Activated CD4-positive, alpha-beta T cell treated with anti-CD3 and anti-CD28 coated beads for 36 hours (primary cell): ENCODE results near the gene DAW1. TPM values are rescaled to one million over a fixed set of nuclear protein-coding genes. Genes with fewer than 3 reads are reported as not detected.
A peak's percentile ranks its signal among the peaks of the same experiment; 100 is the strongest.

ENCODE experiments used
- ATAC-seq: fragments of 200-7000 bp; cut with Tn5 transposase; one replicate; pipeline ENCODE4 v1.10.0; 2021; ENCODE audit warnings: mild to moderate bottlenecking, moderate library complexity
- CTCF ChIA-PET: fragments of 350-600 bp; sonication (Branson Sonifier 250); formaldehyde crosslinking; loops from one replicate; lab custom pipeline; 2021; ENCODE audit warnings: antibody characterized with exemption; lab: Charles Lee
- POLR2A ChIA-PET: fragments of 350-600 bp; sonication (Branson Sonifier 250); formaldehyde crosslinking; loops from one replicate; lab custom pipeline; 2021; ENCODE audit warnings: antibody characterized with exemption, inconsistent platforms; lab: Charles Lee
- DNase-seq: peaks from one replicate; pipeline ENCODE4 v3.0.0-alpha.2; 2020
- H3K27ac Mint-ChIP-seq: one replicate; pipeline ENCODE4 v1.8.0; 2021; ENCODE audit warnings: mixed read lengths
- H3K27me3 Mint-ChIP-seq: one replicate; pipeline ENCODE4 v1.8.0; 2021; ENCODE audit warnings: mixed read lengths
- H3K36me3 Mint-ChIP-seq: one replicate; pipeline ENCODE4 v1.8.0; 2021; ENCODE audit warnings: low read depth, mixed read lengths
- H3K4me1 Mint-ChIP-seq: one replicate; pipeline ENCODE4 v1.8.0; 2021; ENCODE audit warnings: mixed read lengths
- H3K4me3 Mint-ChIP-seq: one replicate; pipeline ENCODE4 v1.8.0; 2021; ENCODE audit warnings: mild to moderate bottlenecking, moderate library complexity, mixed read lengths
- H3K9me3 Mint-ChIP-seq: one replicate; pipeline ENCODE4 v1.8.0; 2021; ENCODE audit warnings: low read depth, mixed read lengths
- intact Hi-C, 2 experiments: fragments of 100-400 bp; cut with DNase I in 1 of 2; cut with micrococcal nuclease in 1 of 2; formaldehyde crosslinking; loops; one replicate each; pipeline versions ENCODE4 v1.14.2 to v1.15.1; 2022 to 2024; cut with DNase I, micrococcal nuclease
- total RNA-seq, 2 experiments: library from RNA; stranded (reverse); gene quantifications; one replicate each; pipeline ENCODE4 v1.2.3, GENCODE V29; 2021

Gene DAW1
- total RNA-seq, 2 experiments from 2014 or later, result not detected

DNA sequence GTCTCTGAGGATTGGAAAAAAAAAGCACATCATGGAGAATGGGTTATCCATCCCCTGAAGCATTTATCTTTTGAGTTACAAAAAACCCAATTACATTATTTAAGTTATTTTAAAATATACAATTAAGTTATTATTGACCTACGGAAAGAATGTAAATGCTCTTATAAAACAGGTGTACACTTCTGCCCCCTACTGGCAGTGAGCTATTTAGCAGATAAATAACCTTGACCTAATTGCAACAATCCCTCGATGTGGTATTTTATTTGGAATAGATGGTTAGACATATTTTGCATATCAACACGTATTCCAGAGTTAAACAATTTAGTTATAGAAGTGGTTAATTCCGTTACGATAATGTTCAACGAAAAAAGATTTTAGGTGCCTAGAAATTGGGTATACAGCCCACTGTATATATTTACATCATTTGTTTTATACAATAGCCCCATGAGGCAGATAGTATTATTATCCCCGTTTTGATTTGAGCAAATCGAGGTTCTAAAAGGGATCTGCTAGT is 9.1 kb upstream of the DAW1 start:
- DNase-seq (peak; percentile 49), ATAC-seq (no peak)
- intact Hi-C loops, result loop anchor here (1.0 to 10.0 kb wide), 5 partner anchors 45 to 205 kb away; no protein-coding TSS in a partner anchor
- Mint-ChIP-seq H3K36me3 (no peaks in the 10 kb centered on the region), H3K9me3 (no peaks in the 10 kb centered on the region), H3K4me3 (no peak overlapping the region), H3K27me3 (peaks cover 8% of the 10 kb centered on the region), H3K27ac (no peak overlapping the region), H3K4me1 (peaks cover 3% of the 10 kb centered on the region)
- ChIA-PET POLR2A (no interaction called here), CTCF (interaction anchor here (0.6 to 2.5 kb wide), 16 partner anchors 9 to 1774 kb away, joined by 3 to 16 read pairs (median 5); partner anchors contain the start of gene DAW1)

DNA sequence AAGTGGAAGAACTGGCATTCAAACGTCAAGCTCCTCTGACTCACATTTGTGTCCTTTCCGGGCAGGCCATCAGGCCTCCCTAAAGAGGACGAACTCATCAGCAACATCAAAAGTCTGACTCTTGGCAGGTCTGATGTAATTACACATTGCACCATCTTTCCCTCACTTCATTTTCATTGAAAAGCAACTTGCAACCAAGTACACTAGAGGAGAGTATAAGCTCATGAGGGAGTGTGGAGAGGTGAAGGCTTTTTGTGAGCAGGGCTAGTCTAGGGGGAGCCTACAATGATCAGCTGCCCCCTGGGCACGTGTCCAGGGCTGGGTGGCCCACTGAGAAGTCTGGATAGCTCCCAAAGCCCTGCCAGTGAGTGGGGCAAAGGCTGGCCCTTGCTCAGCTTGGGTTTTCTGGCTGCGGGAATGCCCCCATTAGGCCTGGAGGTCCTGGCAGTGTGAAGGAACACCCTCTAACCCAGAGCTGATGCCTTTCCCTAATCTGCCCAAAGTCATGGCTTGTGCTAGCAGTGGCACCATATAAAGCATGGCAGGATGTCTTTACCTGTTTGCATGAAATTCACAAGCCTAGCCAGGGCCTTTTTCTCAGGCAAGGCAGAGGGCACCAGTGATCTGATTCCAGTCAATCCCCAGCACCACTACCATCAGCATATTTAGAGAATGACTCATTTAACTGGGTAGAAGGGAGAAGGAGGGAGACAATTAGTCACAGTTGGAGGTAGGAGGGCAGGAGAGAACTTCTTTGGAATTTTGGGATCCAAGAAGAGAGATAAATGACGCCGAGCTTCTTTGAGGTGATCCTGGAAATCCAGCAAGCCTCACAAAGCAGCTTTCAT is 8.5 kb upstream of the DAW1 start:
- Mint-ChIP-seq H3K36me3 (no peaks in the 10 kb centered on the region), H3K4me1 (peaks cover 3% of the 10 kb centered on the region)
- no peak for ATAC-seq

DNA sequence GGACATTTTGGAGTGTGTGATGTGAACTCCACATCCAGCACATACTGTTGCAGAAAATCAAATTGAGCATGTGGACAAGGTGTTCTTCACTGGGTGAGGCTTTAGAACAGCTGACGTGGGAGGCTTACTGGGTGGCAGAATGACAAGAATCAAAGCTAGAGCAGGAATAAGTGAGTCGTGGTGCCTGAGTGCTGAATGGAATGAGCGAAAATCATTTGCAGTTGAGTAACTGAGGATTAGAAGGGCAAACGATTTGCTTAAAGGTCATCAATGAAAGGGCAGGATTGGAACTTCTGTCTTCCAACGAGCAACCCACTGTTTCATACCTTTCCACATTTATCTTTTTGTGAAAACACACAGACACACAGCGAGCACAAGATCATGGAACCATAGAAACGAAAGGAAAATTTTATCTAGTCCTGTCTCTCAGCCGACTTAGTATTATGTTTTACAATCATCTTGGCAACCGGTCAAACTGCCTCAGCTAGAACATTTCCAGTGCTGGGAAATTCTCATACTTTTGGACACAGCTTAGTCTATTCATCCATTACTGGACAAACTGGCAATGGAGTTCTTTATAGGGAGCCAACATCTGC is 7.2 kb upstream of the DAW1 start:
- ATAC-seq (no peak), DNase-seq (no peak)
- H3K9me3 Mint-ChIP-seq, result no peaks in the 10 kb centered on the region
- intact Hi-C loops, result loop anchor here (5.0 to 10.0 kb wide), 3 partner anchors 47 to 207 kb away; no protein-coding TSS in a partner anchor
- H3K4me3 Mint-ChIP-seq, result no peak overlapping the region
- peaks cover 8% of the 10 kb centered on the region for H3K27me3 Mint-ChIP-seq
- peaks cover 3% of the 10 kb centered on the region for H3K4me1 Mint-ChIP-seq
- no peak overlapping the region for H3K27ac Mint-ChIP-seq
- no peaks in the 10 kb centered on the region for H3K36me3 Mint-ChIP-seq
- ChIA-PET CTCF (interaction anchor here (1.3 kb wide), 1 partner anchor 206 kb away, joined by 5 read pairs; no protein-coding TSS in a partner anchor), POLR2A (no interaction called here)

More for the DNA sequence above, 8.5 kb upstream of the DAW1 start:
- H3K9me3 Mint-ChIP-seq, result no peaks in the 10 kb centered on the region
- POLR2A ChIA-PET, result no interaction called here
- no peak overlapping the region for H3K4me3 Mint-ChIP-seq
- H3K27ac Mint-ChIP-seq, result no peak overlapping the region
- CTCF ChIA-PET, result interaction anchor here (0.6 to 2.5 kb wide), 15 partner anchors 8 to 1773 kb away, joined by 3 to 16 read pairs (median 5); partner anchors contain the start of gene DAW1
- intact Hi-C loops, result loop anchor here (1.0 to 10.0 kb wide), 5 partner anchors 46 to 206 kb away; no protein-coding TSS in a partner anchor
- H3K27me3 Mint-ChIP-seq, result peaks cover 8% of the 10 kb centered on the region
- DNase-seq, result no peak

DNA sequence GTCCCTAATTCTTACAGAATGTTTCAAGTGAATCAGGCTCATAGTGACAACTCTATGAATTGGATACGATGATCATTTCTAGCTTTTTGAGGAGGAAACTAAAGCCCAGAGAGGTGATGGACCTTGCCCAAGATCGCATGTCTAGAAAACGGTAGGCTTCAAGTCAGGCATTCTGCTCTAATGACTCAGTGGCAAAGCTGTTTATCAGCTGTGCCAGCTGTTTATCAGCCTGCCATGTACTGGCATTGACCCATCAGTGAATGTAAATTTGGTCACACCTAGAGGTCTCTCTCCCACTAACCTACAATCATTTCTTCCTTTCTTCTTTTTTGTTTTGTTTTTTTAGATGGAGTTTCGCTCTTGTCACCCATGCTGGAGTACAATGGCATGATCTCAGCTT is 6.1 kb upstream of the DAW1 start:
- H3K27me3 Mint-ChIP-seq, result peaks cover 15% of the 10 kb centered on the region
- no peak overlapping the region for H3K4me3 Mint-ChIP-seq
- ATAC-seq, result no peak
- DNase-seq, result no peak
- peaks cover 3% of the 10 kb centered on the region for H3K4me1 Mint-ChIP-seq
- ChIA-PET CTCF (interaction anchor here (1.3 kb wide), 1 partner anchor 207 kb away, joined by 5 read pairs; no protein-coding TSS in a partner anchor), POLR2A (no interaction called here)
- H3K27ac Mint-ChIP-seq, result no peak overlapping the region
- intact Hi-C loops, result loop anchor here in 1 of 2 experiments (10.0 kb wide), 1 partner anchor 90 kb away; no protein-coding TSS in a partner anchor
- no peaks in the 10 kb centered on the region for H3K9me3 Mint-ChIP-seq
- H3K36me3 Mint-ChIP-seq, result no peaks in the 10 kb centered on the region

DNA sequence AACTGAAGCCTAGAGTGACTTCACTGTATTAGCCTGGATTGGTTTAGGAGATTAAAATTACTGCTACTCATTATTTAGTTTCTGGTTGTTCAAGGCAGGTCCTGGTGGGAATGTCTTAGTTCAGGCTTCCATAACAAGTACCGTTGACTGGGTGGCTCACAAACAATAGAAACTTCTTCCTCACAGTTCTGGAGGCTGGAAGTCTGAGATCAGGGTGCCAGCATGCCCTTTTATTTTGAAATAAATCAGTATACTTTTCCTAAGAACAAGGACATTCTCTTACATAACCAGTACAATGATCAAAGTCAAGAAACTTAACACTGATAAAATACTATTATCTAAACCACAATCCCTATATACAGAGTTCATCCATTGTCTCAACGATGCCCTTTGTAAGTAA is 4.0 kb upstream of the DAW1 start:
- Mint-ChIP-seq H3K27me3 (peaks cover 19% of the 10 kb centered on the region), H3K4me1 (no peaks in the 10 kb centered on the region), H3K4me3 (no peak overlapping the region), H3K9me3 (no peaks in the 10 kb centered on the region), H3K27ac (no peak overlapping the region), H3K36me3 (no peaks in the 10 kb centered on the region)
- POLR2A ChIA-PET, result no interaction called here
- CTCF ChIA-PET, result no interaction called here
- no peak for ATAC-seq
- DNase-seq, result no peak
- intact Hi-C loops, result loop anchor here in 1 of 2 experiments (10.0 kb wide), 1 partner anchor 93 kb away; no protein-coding TSS in a partner anchor

DNA sequence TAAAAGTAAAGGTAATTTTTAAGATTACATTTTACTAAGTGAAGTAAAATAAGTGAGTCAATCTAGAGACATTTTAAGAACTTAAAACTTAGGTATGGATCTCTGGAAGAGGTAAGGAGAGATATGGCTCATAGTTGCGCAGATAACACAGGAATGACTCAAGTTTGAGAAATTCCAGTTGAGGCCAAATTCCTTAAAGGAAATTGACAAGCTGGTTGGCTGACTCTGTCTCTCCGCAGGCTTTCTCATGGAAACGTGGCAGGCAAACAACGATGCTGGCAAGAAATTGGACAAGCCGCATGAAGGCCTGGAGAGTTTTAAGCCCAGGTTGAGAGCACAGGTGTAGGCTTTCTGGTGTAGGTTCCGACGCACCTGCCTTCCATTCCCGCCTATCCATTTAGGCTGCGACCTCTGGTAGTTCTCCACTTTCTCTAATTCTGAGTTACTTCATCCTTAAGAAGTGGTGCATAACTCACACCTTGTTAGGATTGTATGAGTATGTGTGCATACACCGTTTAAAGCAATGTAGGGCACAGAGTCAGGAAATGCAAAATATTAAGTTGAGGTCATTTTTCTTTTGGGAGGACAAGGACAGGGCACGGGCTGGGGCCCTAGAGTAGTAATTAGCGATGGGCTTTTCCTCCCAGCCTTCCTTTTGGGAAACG is 589 bp upstream of the DAW1 start:
- H3K27ac Mint-ChIP-seq, result no peak overlapping the region
- DNase-seq (no peak), ATAC-seq (no peak)
- no peaks in the 10 kb centered on the region for H3K4me1 Mint-ChIP-seq
- H3K27me3 Mint-ChIP-seq, result peaks cover 36% of the 10 kb centered on the region
- no peaks in the 10 kb centered on the region for H3K36me3 Mint-ChIP-seq
- no peaks in the 10 kb centered on the region for H3K9me3 Mint-ChIP-seq
- POLR2A ChIA-PET, result interaction anchor here (0.7 kb wide), 1 partner anchor 492 kb away, joined by 3 read pairs; the partner anchor contains the start of gene TM4SF20
- no peak overlapping the region for H3K4me3 Mint-ChIP-seq
- CTCF ChIA-PET, result interaction anchor here (1.1 kb wide), 1 partner anchor 9 kb away, joined by 4 read pairs; no protein-coding TSS in a partner anchor
- intact Hi-C loops, result no loop called here

DNA sequence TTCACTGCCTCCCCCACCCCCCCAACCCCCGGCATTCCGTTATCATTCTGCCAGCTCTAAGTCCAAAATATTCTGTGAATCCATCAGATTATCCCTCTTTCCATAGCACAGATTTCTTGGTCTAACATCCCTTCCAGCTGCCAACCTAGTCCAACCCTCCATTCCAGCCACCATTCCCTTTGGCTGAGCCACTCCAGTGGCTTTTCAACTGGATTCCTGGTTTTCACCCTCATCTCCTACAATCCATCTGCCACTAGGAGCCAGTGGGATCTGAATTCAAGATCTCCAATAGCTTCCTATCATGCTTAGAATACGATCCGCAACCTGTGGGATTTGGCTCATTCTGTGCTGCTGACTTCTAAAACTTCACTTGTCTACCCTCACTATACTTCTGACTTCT is 1.2 kb downstream of the DAW1 start:
- H3K9me3 Mint-ChIP-seq, result no peaks in the 10 kb centered on the region
- peaks cover 36% of the 10 kb centered on the region for H3K27me3 Mint-ChIP-seq
- no peaks in the 10 kb centered on the region for H3K36me3 Mint-ChIP-seq
- ATAC-seq (no peak), DNase-seq (no peak)
- no peaks in the 10 kb centered on the region for H3K4me1 Mint-ChIP-seq
- POLR2A ChIA-PET, result no interaction called here
- H3K27ac Mint-ChIP-seq, result no peak overlapping the region
- intact Hi-C loops, result no loop called here
- H3K4me3 Mint-ChIP-seq, result no peak overlapping the region
- CTCF ChIA-PET, result interaction anchor here (0.6 to 1.6 kb wide), 3 partner anchors 10 to 1315 kb away, joined by 3 to 6 read pairs (median 5); no protein-coding TSS in a partner anchor

DNA sequence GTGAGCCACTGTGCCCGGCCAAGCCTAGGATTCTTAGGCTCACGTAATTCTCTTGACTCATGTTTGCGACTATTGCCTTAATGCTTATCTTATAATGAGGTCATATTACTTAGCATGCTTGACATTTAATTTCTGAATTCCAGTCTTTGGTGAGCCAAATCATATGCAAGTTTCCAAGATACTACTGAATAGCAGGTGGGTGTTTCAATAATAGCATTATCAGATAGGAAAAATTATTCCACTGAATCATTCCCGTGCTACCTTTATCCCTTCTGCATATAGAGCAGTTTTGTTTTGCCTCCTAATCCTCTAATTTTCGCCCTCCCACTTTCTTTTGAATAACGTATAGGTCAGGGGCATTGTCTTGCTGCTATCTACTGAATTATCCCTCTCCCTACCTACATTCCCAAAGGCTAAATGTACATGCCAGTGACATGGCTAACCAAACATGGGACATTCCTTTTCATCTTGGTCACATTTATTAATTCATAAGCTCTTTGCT is 4.9 kb downstream of the DAW1 start:
- Mint-ChIP-seq H3K27me3 (peaks cover 32% of the 10 kb centered on the region), H3K4me1 (no peaks in the 10 kb centered on the region), H3K36me3 (no peaks in the 10 kb centered on the region), H3K4me3 (no peak overlapping the region), H3K27ac (no peak overlapping the region), H3K9me3 (no peaks in the 10 kb centered on the region)
- ATAC-seq (no peak), DNase-seq (no peak)
- ChIA-PET CTCF (interaction anchor here (0.6 to 1.9 kb wide), 2 partner anchors 14 to 37 kb away, joined by 3 to 7 read pairs; no protein-coding TSS in a partner anchor), POLR2A (no interaction called here)
- intact Hi-C loops, result no loop called here

DNA sequence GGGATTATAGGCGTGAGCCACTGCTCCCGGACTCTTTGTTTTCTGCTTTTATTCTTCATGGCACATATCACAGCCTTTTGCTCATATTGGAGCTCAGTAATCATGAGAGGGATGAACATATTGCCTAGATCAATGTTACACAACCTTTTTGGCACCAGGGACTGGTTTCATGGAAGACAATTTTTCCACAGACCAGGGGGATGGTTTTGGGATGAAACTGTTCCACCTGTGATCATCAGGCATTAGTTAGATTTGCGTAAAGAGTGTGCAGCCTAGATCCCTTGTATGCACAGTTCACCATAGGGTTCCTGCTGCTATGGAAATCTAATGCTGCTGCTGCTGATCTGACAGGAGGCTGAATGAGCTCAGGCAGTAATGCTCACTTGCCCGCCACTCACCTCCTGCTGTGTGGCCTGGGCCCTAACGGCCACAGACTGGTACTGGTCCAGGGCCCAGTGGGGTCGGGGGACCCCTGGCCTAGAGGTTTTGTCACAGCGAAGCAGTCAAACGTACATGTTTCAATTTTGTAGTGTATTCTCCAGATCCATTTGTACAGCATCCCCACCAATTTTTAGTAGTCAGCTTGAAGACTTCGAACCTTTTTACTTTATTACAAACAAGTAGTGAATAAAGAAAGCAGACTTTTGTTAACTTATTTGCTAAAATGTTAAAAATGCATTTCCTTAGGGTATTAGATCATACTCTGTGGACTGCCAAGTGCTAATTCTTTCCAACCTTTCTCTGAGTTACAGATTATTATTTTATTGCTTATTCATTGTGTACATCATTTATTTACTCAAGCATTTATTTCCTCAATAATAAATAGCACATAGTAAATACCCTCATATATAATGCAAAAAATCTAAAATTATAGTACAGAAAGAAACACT is 6.2 kb downstream of the DAW1 start:
- CTCF ChIA-PET, result interaction anchor here (1.9 to 2.9 kb wide), 3 partner anchors 13 to 219 kb away, joined by 6 to 16 read pairs (median 7); no protein-coding TSS in a partner anchor
- Mint-ChIP-seq H3K36me3 (no peaks in the 10 kb centered on the region), H3K4me3 (no peak overlapping the region), H3K9me3 (no peaks in the 10 kb centered on the region), H3K4me1 (no peaks in the 10 kb centered on the region), H3K27me3 (peaks cover 27% of the 10 kb centered on the region), H3K27ac (no peak overlapping the region)
- POLR2A ChIA-PET, result no interaction called here
- DNase-seq, result no peak
- no peak for ATAC-seq
- intact Hi-C loops, result no loop called here

DNA sequence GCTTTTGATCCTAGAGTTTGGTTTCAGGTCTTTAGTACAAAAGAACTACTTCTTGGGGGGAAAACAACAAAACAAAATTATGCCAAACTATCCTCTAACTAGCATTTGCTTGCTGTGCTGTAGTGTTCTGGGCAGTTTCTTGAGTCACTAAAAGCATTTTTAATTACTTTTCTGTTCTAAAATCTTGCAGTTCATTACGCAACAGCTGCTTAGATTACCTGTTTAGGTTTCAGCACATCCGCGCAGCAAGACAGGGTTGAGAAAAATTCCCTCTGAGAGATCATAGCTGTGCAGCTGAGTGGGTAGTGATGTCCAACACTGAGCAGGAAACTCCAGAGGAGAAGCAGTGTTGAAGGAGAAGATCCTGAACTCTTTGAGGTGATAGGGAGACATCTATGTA is 9.0 kb downstream of the DAW1 start:
- ATAC-seq (no peak), DNase-seq (no peak)
- Mint-ChIP-seq H3K9me3 (no peaks in the 10 kb centered on the region), H3K27ac (no peak overlapping the region), H3K36me3 (no peaks in the 10 kb centered on the region), H3K4me3 (no peak overlapping the region), H3K4me1 (no peaks in the 10 kb centered on the region), H3K27me3 (peaks cover 12% of the 10 kb centered on the region)
- POLR2A ChIA-PET, result no interaction called here
- CTCF ChIA-PET, result interaction anchor here (2.9 kb wide), 1 partner anchor 10 kb away, joined by 16 read pairs; no protein-coding TSS in a partner anchor
- intact Hi-C loops, result loop anchor here in 1 of 2 experiments (5.0 kb wide), 1 partner anchor 223 kb away; no protein-coding TSS in a partner anchor
